HG03439 (cell line): ENCODE measurements around the gene NELFCD.
"Not testable (repeated sequence)": the region's sequence is repeated elsewhere in the genome, so short reads cannot be mapped to it uniquely, and the experiment has no call there.

ENCODE experiments used
- ATAC-seq: cut with Tn5 transposase; IDR thresholded peaks from one replicate; pipeline ENCODE4 v1.9.1; 2021; ENCODE audit warnings: mild to moderate bottlenecking, moderate library complexity; ENCODE audit not compliant: unreplicated experiment

NELFCD gene

GRCh38 chr20:58971429-58971828 is 9.6 kb upstream of the NELFCD start:
- no peak for ATAC-seq

GRCh38 chr20:58973179-58973578 is 7.9 kb upstream of the NELFCD start:
- ATAC-seq: no peak

GRCh38 chr20:58973866-58974265 is 7.2 kb upstream of the NELFCD start:
- ATAC-seq: no peak

- no peak for ATAC-seq
Observed at GRCh38 chr20:58975353-58975752, 5.7 kb upstream of the NELFCD start.

GRCh38 chr20:58976061-58976730 is 4.9 kb upstream of the NELFCD start:
- no peak for ATAC-seq

- no peak for ATAC-seq
Observed at GRCh38 chr20:58978351-58979190, 2.5 kb upstream of the NELFCD start.

- ATAC-seq: no peak
Observed at GRCh38 chr20:58981628-58982364, 740 bp downstream of the NELFCD start.

GRCh38 chr20:58982406-58983114 is 1.5 kb downstream of the NELFCD start:
- ATAC-seq: no peak

- ATAC-seq: not testable (repeated sequence)
Observed at GRCh38 chr20:58983115-58983468, 2.0 kb downstream of the NELFCD start.

GRCh38 chr20:58984691-58985090 is 3.6 kb downstream of the NELFCD start:
- ATAC-seq: no peak

- ATAC-seq: no peak
Observed at GRCh38 chr20:58985656-58986055, 4.6 kb downstream of the NELFCD start.

GRCh38 chr20:58986286-58986967 is 5.4 kb downstream of the NELFCD start:
- no peak for ATAC-seq

GRCh38 chr20:58986968-58987517 is 6.0 kb downstream of the NELFCD start:
- ATAC-seq: no peak

GRCh38 chr20:58987790-58988564 is 6.9 kb downstream of the NELFCD start:
- ATAC-seq: no peak

- ATAC-seq: no peak
Observed at GRCh38 chr20:58988565-58988882, 7.5 kb downstream of the NELFCD start.

- no peak for ATAC-seq
Observed at GRCh38 chr20:58989196-58989595, 8.1 kb downstream of the NELFCD start.

- no peak for ATAC-seq
Observed at GRCh38 chr20:58990651-58991445, 9.8 kb downstream of the NELFCD start.

GRCh38 chr20:58991715-58992114 is 10.7 kb downstream of the NELFCD start:
- no peak for ATAC-seq

GRCh38 chr20:58992911-58993310 is 11.9 kb downstream of the NELFCD start:
- no peak for ATAC-seq
